NCI-H2107 treated with DMSO at 0.1 percent for 48 hours (cell line): ENCODE data around the gene HS3ST4.
"Not testable (repeated sequence)": the region's sequence is repeated elsewhere in the genome, so short reads cannot be mapped to it uniquely, and the experiment has no call there.

ENCODE experiments used
- DNase-seq: peaks from one replicate; lab custom pipeline; 2025; ENCODE audit not compliant: unreplicated experiment; lab: John Stamatoyannopoulos, UW

The HS3ST4 gene

DNA sequence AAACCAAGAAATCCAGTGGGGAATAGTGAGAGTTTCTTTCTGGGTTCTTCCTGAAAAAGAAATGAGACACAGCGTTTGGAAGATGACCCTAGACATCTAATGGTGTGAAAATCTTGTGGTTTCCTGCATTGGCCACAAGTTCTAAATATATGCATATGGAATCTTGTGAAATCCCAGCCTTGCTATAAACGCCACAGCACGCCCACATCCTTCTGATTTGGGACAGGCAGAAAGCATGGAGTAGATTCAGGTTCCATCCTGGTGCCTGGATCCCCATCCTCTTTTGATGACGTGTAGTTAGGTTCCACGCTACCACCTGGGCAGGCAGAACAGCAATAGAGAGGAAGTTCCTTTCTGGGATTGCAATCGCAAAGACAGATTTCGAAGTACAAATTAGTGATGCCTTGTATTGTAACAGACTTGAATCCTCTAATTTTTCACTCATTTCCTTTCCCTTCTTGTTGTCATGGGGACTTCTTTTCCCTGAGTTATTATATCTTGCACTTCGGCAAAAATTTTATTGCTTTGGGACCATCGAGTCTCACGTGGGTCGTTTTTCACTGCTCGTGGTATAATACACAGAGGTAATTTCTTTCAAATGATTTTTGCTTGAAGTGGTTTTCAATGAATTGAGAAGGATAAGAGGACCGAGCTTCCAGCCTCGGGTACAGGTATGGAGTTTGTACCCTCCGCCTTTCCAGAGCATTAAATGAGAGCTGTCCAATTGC is 37.6 kb downstream of the HS3ST4 start:
- no peak for DNase-seq

GRCh38 chr16:25730396-25730795 is 38.6 kb downstream of the HS3ST4 start:
- no peak for DNase-seq

- no peak for DNase-seq
Observed at GRCh38 chr16:25734430-25735385, 42.9 kb downstream of the HS3ST4 start.

GRCh38 chr16:25735645-25736044 is 43.9 kb downstream of the HS3ST4 start:
- DNase-seq: no peak

- no peak for DNase-seq
Observed at GRCh38 chr16:25747160-25747758, 55.5 kb downstream of the HS3ST4 start.

GRCh38 chr16:25748092-25748654 is 56.4 kb downstream of the HS3ST4 start:
- no peak for DNase-seq

DNA sequence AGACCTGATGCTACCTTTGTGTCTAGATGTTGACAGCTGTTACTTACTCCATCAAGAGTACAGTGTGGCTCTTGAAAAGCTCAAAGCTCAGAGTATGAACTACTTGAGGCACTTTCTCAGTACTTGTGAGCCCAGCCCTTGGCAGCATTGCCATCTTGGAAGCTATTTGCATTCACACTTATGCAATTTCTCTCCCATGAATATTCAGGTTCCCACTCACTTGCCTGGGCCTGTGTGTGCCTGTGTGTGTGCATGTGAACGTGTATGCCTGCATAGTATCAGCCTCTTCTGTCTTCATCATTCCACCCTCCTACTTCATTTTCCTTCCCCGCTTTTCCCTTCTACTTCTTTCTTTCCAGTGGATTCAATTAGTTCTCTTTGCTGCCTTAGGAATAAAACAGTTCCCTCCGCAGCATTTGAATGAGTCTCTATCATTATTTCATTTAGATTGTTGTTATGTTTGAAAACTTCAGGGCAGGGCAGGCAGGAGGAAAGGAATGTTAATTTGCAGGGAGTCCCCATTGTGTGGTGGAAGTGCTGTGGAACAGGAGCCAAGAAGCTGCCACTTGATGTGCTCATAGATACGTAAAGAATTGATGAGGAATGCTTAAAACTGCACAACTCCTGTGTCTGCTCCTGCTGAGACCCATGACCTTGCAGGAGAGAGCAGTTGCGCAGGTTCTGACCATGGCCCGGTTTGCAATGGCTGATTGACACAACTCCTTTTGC is 58.9 kb downstream of the HS3ST4 start:
- no peak for DNase-seq

DNA sequence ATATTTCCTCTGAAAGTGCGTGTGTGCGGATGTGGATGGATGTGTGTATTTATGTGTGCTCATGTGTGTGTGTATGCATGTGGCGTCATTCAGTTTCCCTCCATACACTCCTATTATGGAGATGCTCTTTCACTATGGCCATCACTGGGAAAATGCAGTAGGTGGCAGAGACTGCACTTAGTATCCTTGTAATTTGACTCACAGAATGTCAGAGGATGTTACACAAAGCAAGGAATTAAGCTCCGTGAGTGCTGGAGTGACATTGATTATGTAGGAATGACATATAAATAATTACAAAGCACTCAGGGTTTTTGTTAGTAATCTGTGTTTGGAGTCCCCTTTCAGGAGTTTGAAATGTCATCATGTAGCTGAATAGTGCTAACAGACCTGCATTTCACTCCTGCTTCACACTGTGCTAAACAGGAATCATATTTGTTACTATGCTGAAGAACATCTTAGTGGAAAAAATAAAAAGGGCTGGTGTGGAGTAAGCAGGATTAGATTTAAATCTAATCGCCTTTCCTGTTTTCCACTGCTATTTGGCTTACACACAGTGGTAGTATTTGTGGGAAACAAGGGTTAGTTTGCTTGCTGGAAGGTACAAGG is 59.6 kb downstream of the HS3ST4 start:
- no peak for DNase-seq

GRCh38 chr16:25764466-25764865 is 72.7 kb downstream of the HS3ST4 start:
- no peak for DNase-seq

DNA sequence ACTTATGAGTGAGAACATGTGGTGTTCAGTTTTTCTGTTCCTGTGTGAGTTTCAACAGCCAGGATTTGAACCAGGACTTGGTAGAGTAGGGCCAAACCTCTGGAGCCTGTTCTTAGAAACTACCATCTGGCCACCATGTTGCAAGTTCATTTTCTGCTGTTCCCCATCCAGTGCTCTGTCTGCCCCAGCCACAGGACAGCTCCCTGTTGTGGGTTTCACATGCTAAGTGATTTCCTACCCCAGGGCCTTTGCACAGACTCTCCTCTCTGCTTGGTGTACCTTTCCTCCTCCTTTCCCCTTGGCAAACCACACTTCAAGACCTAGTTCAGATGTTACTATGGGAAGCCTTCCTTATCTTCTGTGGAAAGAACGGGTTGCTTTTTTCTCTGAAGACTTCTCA is 79.5 kb downstream of the HS3ST4 start:
- DNase-seq: no peak

DNA sequence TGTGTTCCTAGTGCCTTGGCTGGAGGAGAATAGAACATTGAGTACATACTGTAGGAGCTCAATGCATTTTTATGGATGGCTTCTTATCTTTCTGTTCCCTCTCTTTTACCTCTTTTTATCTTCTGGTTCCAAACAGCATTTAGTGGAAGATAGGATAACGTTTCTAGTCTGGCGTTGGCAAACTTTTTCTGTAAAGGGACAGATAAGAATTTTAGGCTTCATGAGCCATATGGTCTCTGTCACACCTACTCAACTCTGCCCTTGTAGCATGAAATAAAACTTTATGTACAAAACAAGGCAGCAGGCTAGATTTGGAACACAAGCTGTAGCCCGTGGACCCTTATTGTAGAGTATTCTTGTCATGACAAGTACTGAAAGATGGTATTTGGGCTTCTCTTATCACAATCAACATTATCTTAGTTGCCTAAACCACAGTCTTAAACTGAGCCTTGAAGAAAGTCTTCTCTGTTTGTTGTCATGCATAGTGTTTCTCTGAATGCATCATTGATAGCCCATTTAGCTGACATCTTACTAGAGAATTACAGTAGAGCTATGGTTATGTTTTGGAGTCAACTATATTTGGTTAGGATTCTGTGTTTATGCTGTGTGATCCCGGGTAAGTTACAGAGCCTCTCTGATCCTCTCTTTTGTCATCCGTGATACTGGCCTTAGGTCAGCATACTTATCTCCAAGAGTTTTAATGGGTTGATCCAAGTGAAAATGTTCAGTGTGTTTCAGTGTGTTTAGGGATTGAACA is 80.2 kb downstream of the HS3ST4 start:
- DNase-seq: no peak

DNA sequence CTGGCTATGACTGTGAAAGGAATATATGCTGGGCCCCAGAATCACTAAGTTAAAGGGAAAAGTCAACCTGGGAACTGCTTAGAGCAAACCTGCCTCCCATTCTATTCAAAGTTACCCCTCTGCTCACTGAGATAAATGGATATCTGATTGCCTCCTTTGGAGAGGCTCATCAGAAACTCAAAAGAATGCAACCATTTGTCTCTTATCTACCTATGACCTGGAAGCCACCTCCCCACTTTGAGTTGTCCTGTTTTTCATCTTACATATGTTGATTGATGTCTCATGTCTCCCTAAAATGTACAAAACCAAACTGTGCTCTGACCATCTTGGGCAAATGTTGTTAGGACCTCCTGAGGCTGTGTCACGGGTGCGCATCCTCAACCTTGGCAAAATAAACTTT is 84.5 kb downstream of the HS3ST4 start:
- DNase-seq: not testable (repeated sequence)

GRCh38 chr16:25783226-25783625 is 91.5 kb downstream of the HS3ST4 start:
- DNase-seq: no peak

- no peak for DNase-seq
Observed at GRCh38 chr16:25785361-25785760, 93.6 kb downstream of the HS3ST4 start.

DNA sequence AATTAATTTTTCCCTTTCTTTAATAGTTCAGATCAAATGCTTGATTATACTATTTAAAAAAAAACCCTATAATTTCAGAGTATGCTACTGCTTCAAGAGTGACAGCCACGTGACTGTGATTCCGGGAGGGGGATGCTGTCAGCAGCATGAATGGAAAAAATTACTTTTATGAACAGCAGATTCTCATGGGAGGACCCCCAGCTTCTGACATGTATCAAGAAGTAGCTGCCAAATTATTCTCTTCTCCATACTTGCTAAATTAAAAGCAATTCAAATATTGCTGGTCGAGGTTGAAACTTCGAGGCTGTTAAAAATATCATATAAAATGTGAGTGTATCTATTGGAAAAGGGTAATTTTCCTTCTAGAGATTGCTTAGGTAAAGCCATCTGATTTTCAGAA is 95.0 kb downstream of the HS3ST4 start:
- DNase-seq: no peak

- DNase-seq: no peak
Observed at GRCh38 chr16:25788637-25789036, 96.9 kb downstream of the HS3ST4 start.

- no peak for DNase-seq
Observed at GRCh38 chr16:25796239-25796638, 104.5 kb downstream of the HS3ST4 start.

- DNase-seq: no peak
Observed at GRCh38 chr16:25798065-25798464, 106.3 kb downstream of the HS3ST4 start.

GRCh38 chr16:25799816-25800215 is 108.1 kb downstream of the HS3ST4 start:
- no peak for DNase-seq

DNA sequence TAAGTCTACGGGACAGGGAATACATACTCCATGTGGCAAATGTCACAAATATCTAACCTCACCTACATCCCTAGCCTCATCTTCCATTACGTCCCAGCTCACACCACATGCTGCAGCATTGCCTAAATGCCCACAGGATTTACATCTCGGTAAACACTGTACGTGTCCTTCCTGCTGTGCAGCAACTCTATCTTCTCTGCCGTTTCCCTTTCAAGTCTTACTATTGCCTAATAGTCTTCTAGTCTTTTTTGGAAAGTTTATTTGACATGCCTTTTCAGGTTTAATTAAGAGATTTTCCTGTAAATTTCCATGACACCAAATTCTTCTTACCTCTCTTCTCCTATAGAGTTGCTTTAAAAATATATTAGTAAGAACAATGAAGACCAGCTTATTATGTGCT is 120.5 kb downstream of the HS3ST4 start:
- no peak for DNase-seq
